ENCODE results near the gene PAEP. TPM values are rescaled to one million over a fixed set of nuclear protein-coding genes. Genes with fewer than 3 reads are reported as not detected.

PAEP gene
- total and polyA plus RNA-seq, 4 donors: not detected

GRCh38 chr9:135614821-135615665 lies 53.5 kb downstream of the PAEP start:
- no peaks in the 10 kb centered on the region for H3K36me3 ChIP-seq (ENCODE audit: control insufficient read depth in 4 of 4, insufficient read depth in 3 of 4, low read depth in 1 of 4, low read length in 3 of 4)
- H3K4me3 ChIP-seq (ENCODE audit: low read depth in 1 of 3, low read length in 3 of 3): no peak overlapping the region
- TF ChIP-seq HNF4G (IDR thresholded peaks at IDR 0.05) (no peak), EGR1 (IDR thresholded peaks at IDR 0.05; ENCODE audit: low read depth in 2 of 2) (no peak), HNF4A (conservative IDR thresholded peaks at IDR 0.05) (no peak), CTCF (IDR thresholded peaks at IDR 0.05; ENCODE audit: low read depth, low read length, missing input control) (no peak), FOXA2 (IDR thresholded peaks at IDR 0.05) (no peak), ZBTB33 (IDR thresholded peaks at IDR 0.05) (no peak), RAD21 (IDR thresholded peaks at IDR 0.05) (no peak), YY1 (IDR thresholded peaks at IDR 0.05) (no peak), REST (IDR thresholded peaks at IDR 0.05) (no peak), FOXA1 (IDR thresholded peaks at IDR 0.05) (no peak), GABPA (IDR thresholded peaks at IDR 0.05 in 1 of 2, conservative IDR thresholded peaks at IDR 0.05 in 1 of 2) (no peak), JUND (IDR thresholded peaks at IDR 0.05) (no peak), TAF1 (conservative IDR thresholded peaks at IDR 0.05) (no peak)
- TF ChIP-seq, protein P1, sequence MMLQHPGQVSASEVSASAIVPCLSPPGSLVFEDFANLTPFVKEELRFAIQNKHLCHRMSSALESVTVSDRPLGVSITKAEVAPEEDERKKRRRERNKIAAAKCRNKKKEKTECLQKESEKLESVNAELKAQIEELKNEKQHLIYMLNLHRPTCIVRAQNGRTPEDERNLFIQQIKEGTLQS (IDR thresholded peaks at IDR 0.05): no peak
- TF ChIP-seq, protein P2, sequence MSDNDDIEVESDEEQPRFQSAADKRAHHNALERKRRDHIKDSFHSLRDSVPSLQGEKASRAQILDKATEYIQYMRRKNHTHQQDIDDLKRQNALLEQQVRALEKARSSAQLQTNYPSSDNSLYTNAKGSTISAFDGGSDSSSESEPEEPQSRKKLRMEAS (IDR thresholded peaks at IDR 0.05): no peak
- H3K9me3 ChIP-seq (ENCODE audit: control insufficient read depth in 4 of 4, low read length in 3 of 4): no peaks in the 10 kb centered on the region
- no peak overlapping the region for H3K27ac ChIP-seq (ENCODE audit: low read depth in 1 of 2, low read length in 2 of 2)
- no peak overlapping the region for H3K9ac ChIP-seq (ENCODE audit: low read depth in 1 of 2, low read length in 2 of 2)
- peaks cover 0 to 3% (median 0%) of the 10 kb centered on the region in 4 donors for H3K27me3 ChIP-seq (ENCODE audit: control insufficient read depth in 4 of 4, insufficient read depth in 4 of 4, low read length in 3 of 4)
- WGBS: 72% methylated on average over 29 of the region's 29 CpGs
- H3K4me1 ChIP-seq (ENCODE audit: control insufficient read depth in 4 of 4, insufficient read depth in 4 of 4, low read length in 3 of 4): no peaks in the 10 kb centered on the region
- DNase-seq (ENCODE audit: low spot score): no peak
